Subcutaneous abdominal adipose tissue (tissue), 5 donors: Measurements from ENCODE around the gene PUM1.
"Not testable (repeated sequence)": the region's sequence is repeated elsewhere in the genome, so short reads cannot be mapped to it uniquely, and the experiment has no call there.

Experiments
- H3K27ac ChIP-seq: one replicate; pipeline ENCODE4 v1.7.0; 2013; ENCODE audit warnings: low read depth, mild to moderate bottlenecking, inconsistent platforms, low read length, moderate library complexity
- H3K27me3 ChIP-seq, 5 donors: one replicate each; pipeline ENCODE4 v1.7.0; 2013; ENCODE audit warnings: low read length in 5 of 5, inconsistent platforms in 1 of 5; ENCODE audit not compliant: control insufficient read depth in 5 of 5, insufficient read depth in 4 of 5
- H3K36me3 ChIP-seq, 5 donors: one replicate each; pipeline ENCODE4 v1.7.0; 2013; ENCODE audit warnings: low read length in 5 of 5; ENCODE audit not compliant: control insufficient read depth in 5 of 5, insufficient read depth in 5 of 5
- H3K4me1 ChIP-seq, 5 donors: one replicate each; pipeline ENCODE4 v1.7.0; 2013; ENCODE audit warnings: low read length in 5 of 5, mild to moderate bottlenecking in 3 of 5, moderate library complexity in 1 of 5; ENCODE audit not compliant: control insufficient read depth in 5 of 5, insufficient read depth in 5 of 5
- H3K4me3 ChIP-seq, 5 donors: one replicate each; pipeline ENCODE4 v1.7.0; 2013; ENCODE audit warnings: low read length in 5 of 5, low read depth in 1 of 5
- H3K9ac ChIP-seq, 5 donors: one replicate each; pipeline ENCODE4 v1.7.0; 2013; ENCODE audit warnings: low read length in 5 of 5, mild to moderate bottlenecking in 4 of 5, moderate library complexity in 3 of 5
- H3K9me3 ChIP-seq, 5 donors: one replicate each; pipeline ENCODE4 v1.7.0; 2013; ENCODE audit warnings: low read length in 5 of 5; ENCODE audit not compliant: control insufficient read depth in 5 of 5
- donor health status: healthy.
- donor health status: healthy.
- donor health status: healthy.
- donor health status: healthy.
- donor health status: healthy.

Gene PUM1

GRCh38 chr1:30955448-30956015 is 110.0 kb downstream of the PUM1 start:
- peaks cover 38 to 64% (median 44%) of the 10 kb centered on the region in 5 donors for H3K36me3 ChIP-seq
- H3K27me3 ChIP-seq = no peaks in the 10 kb centered on the region
- no peak overlapping the region for H3K27ac ChIP-seq
- peaks cover 0 to 10% (median 0%) of the 10 kb centered on the region in 5 donors for H3K4me1 ChIP-seq
- no peak overlapping the region for H3K4me3 ChIP-seq
- H3K9ac ChIP-seq = no peak overlapping the region
- no peaks in the 10 kb centered on the region for H3K9me3 ChIP-seq

GRCh38 chr1:30953685-30954084 is 111.8 kb downstream of the PUM1 start:
- H3K4me1 ChIP-seq = peaks cover 0 to 10% (median 0%) of the 10 kb centered on the region in 5 donors
- H3K36me3 ChIP-seq = peaks cover 37 to 65% (median 53%) of the 10 kb centered on the region in 5 donors
- H3K9me3 ChIP-seq = no peaks in the 10 kb centered on the region
- no peak overlapping the region for H3K27ac ChIP-seq
- H3K9ac ChIP-seq = no peak overlapping the region
- no peaks in the 10 kb centered on the region for H3K27me3 ChIP-seq
- H3K4me3 ChIP-seq = no peak overlapping the region

- H3K27ac ChIP-seq = no peak overlapping the region
- no peaks in the 10 kb centered on the region for H3K9me3 ChIP-seq
- H3K27me3 ChIP-seq = no peaks in the 10 kb centered on the region
- peaks cover 0 to 10% (median 0%) of the 10 kb centered on the region in 5 donors for H3K4me1 ChIP-seq
- no peak overlapping the region for H3K4me3 ChIP-seq
- H3K36me3 ChIP-seq = peaks cover 33 to 74% (median 65%) of the 10 kb centered on the region in 5 donors
- H3K9ac ChIP-seq = no peak overlapping the region
Measured at GRCh38 chr1:30952098-30952497, 113.4 kb downstream of the PUM1 start.

GRCh38 chr1:30950700-30951099 is 114.8 kb downstream of the PUM1 start:
- Histone ChIP-seq H3K27ac (no peak overlapping the region), H3K4me3 (no peak overlapping the region), H3K9me3 (no peaks in the 10 kb centered on the region), H3K9ac (no peak overlapping the region), H3K36me3 (peaks cover 36 to 75% (median 69%) of the 10 kb centered on the region in 5 donors), H3K27me3 (no peaks in the 10 kb centered on the region), H3K4me1 (peaks cover 0 to 8% (median 0%) of the 10 kb centered on the region in 5 donors)

GRCh38 chr1:30950053-30950452 is 115.5 kb downstream of the PUM1 start:
- no peak overlapping the region for H3K4me3 ChIP-seq
- H3K9ac ChIP-seq = no peak overlapping the region
- no peaks in the 10 kb centered on the region for H3K9me3 ChIP-seq
- H3K4me1 ChIP-seq = peaks cover 0 to 4% (median 0%) of the 10 kb centered on the region in 5 donors
- H3K36me3 ChIP-seq = peaks cover 40 to 81% (median 76%) of the 10 kb centered on the region in 5 donors
- H3K27me3 ChIP-seq = no peaks in the 10 kb centered on the region
- H3K27ac ChIP-seq = no peak overlapping the region

GRCh38 chr1:30949487-30949838 is 116.1 kb downstream of the PUM1 start:
- not testable (repeated sequence) for H3K27ac ChIP-seq, H3K4me3 ChIP-seq, H3K9me3 ChIP-seq, H3K27me3 ChIP-seq, H3K4me1 ChIP-seq, H3K9ac ChIP-seq
- H3K36me3 ChIP-seq = peaks cover 43 to 83% (median 78%) of the 10 kb centered on the region in 5 donors

GRCh38 chr1:30948813-30949486 is 116.6 kb downstream of the PUM1 start:
- H3K9ac ChIP-seq, H3K4me1 ChIP-seq, H3K27me3 ChIP-seq, H3K27ac ChIP-seq, H3K4me3 ChIP-seq, H3K9me3 ChIP-seq: not testable (repeated sequence)
- H3K36me3 ChIP-seq = peaks cover 42 to 83% (median 75%) of the 10 kb centered on the region in 5 donors

GRCh38 chr1:30948278-30948677 is 117.2 kb downstream of the PUM1 start:
- Histone ChIP-seq H3K9ac (no peak overlapping the region), H3K4me3 (no peak overlapping the region), H3K9me3 (no peaks in the 10 kb centered on the region), H3K27ac (no peak overlapping the region), H3K4me1 (peaks cover 0 to 4% (median 0%) of the 10 kb centered on the region in 5 donors), H3K36me3 (peaks cover 45 to 82% (median 73%) of the 10 kb centered on the region in 5 donors), H3K27me3 (no peaks in the 10 kb centered on the region)

GRCh38 chr1:30947212-30947611 is 118.3 kb downstream of the PUM1 start:
- no peaks in the 10 kb centered on the region for H3K4me1 ChIP-seq

GRCh38 chr1:30942326-30942963 is 123.1 kb downstream of the PUM1 start:
- H3K4me1 ChIP-seq = peaks cover 0 to 3% (median 0%) of the 10 kb centered on the region in 5 donors
- no peak overlapping the region for H3K27ac ChIP-seq
- peaks cover 47 to 71% (median 59%) of the 10 kb centered on the region in 5 donors for H3K36me3 ChIP-seq
- no peak overlapping the region for H3K4me3 ChIP-seq
- no peaks in the 10 kb centered on the region for H3K27me3 ChIP-seq
- H3K9ac ChIP-seq = no peak overlapping the region
- H3K9me3 ChIP-seq = no peaks in the 10 kb centered on the region

More at GRCh38 chr1:30947212-30947611, 118.3 kb downstream of the PUM1 start:
- no peak overlapping the region for H3K27ac ChIP-seq
- H3K9ac ChIP-seq = no peak overlapping the region
- H3K36me3 ChIP-seq = peaks cover 47 to 81% (median 71%) of the 10 kb centered on the region in 5 donors
- H3K27me3 ChIP-seq = no peaks in the 10 kb centered on the region
- no peaks in the 10 kb centered on the region for H3K9me3 ChIP-seq
- no peak overlapping the region for H3K4me3 ChIP-seq
